GM23248 (cell line): ENCODE data around the gene MRGPRX2. TPM values are rescaled to one million over a fixed set of nuclear protein-coding genes. Genes with fewer than 3 reads are reported as not detected.

Experiments used
- DNase-seq: peaks from one replicate; pipeline ENCODE4 v3.0.0-alpha.2; 2015
- H2AFZ ChIP-seq: fragments of 200-600 bp; sonication (generic); 2 replicates; pipeline ENCODE4 v1.6.1; 2016; ENCODE audit warnings: antibody characterized with exemption
- H3F3A ChIP-seq: fragments of 200-600 bp; sonication (generic); 2 replicates; pipeline ENCODE4 v1.6.1; 2016; ENCODE audit warnings: mild to moderate bottlenecking, antibody characterized with exemption, mixed run types; ENCODE audit not compliant: insufficient read depth
- H3K27ac ChIP-seq: fragments of 200-600 bp; sonication (generic); 2 replicates; pipeline ENCODE4 v1.5.1; 2016; ENCODE audit warnings: mild to moderate bottlenecking
- H3K27me3 ChIP-seq: fragments of 200-600 bp; sonication (generic); replicated peaks from 2 replicates; pipeline ENCODE4 v1.6.1; 2016; ENCODE audit warnings: mild to moderate bottlenecking; ENCODE audit not compliant: insufficient read depth
- H3K36me3 ChIP-seq: fragments of 200-600 bp; sonication (generic); 2 replicates; pipeline ENCODE4 v1.6.1; 2016; ENCODE audit warnings: low read depth, mild to moderate bottlenecking
- H3K4me1 ChIP-seq: fragments of 200-600 bp; sonication (generic); 2 replicates; pipeline ENCODE4 v1.6.1; 2016; ENCODE audit warnings: mild to moderate bottlenecking; ENCODE audit not compliant: insufficient read depth
- H3K4me2 ChIP-seq: fragments of 200-600 bp; sonication (generic); one replicate; pipeline ENCODE4 v1.6.1; 2016; ENCODE audit warnings: mild to moderate bottlenecking; ENCODE audit not compliant: unreplicated experiment
- H3K4me3 ChIP-seq: fragments of 200-600 bp; sonication (generic); 2 replicates; pipeline ENCODE4 v1.5.1; 2016; ENCODE audit warnings: mild to moderate bottlenecking
- H3K79me2 ChIP-seq: fragments of 200-600 bp; sonication (generic); 2 replicates; pipeline ENCODE4 v1.6.1; 2016; ENCODE audit warnings: mild to moderate bottlenecking; ENCODE audit not compliant: insufficient read depth
- H3K9ac ChIP-seq: fragments of 200-600 bp; sonication (generic); 2 replicates; pipeline ENCODE4 v1.6.1; 2016; ENCODE audit warnings: mild to moderate bottlenecking
- H3K9me2 ChIP-seq: fragments of 200-600 bp; sonication (generic); 2 replicates; pipeline ENCODE4 v1.6.1; 2016; ENCODE audit warnings: mixed run types, mild to moderate bottlenecking, moderate library complexity; ENCODE audit not compliant: insufficient read depth
- H3K9me3 ChIP-seq: fragments of 200-600 bp; sonication (generic); one replicate; pipeline ENCODE4 v1.6.1; 2017; ENCODE audit warnings: low read depth
- H4K20me1 ChIP-seq: fragments of 200-600 bp; sonication (generic); 2 replicates; pipeline ENCODE4 v1.6.0; 2016; ENCODE audit not compliant: insufficient read depth
- EZH2 ChIP-seq: fragments of 200-600 bp; sonication (generic); IDR thresholded peaks from 2 replicates; pipeline ENCODE4 v1.6.1; 2018; ENCODE audit warnings: antibody characterized with exemption, mild to moderate bottlenecking; ENCODE audit not compliant: insufficient read depth, poor library complexity, severe bottlenecking
- EZH2phosphoT487 ChIP-seq: fragments of 200-600 bp; sonication (generic); IDR thresholded peaks from 2 replicates; pipeline ENCODE4 v1.6.1; 2018; ENCODE audit warnings: antibody characterized with exemption, moderate library complexity, mild to moderate bottlenecking, low read depth; ENCODE audit not compliant: insufficient read depth
- WGBS, 2 experiments: methylation state at CpG; one replicate each; pipeline ENCODE4 v1.1.6; 2015 to 2017; ENCODE audit warnings: low lambda C conversion rate in 2 of 2, low coverage in 1 of 2; ENCODE audit errors: missing lambda C conversion rate in 2 of 2; 5-methylcytosine and 5-hydroxymethylcytosine counted together
- in situ Hi-C: fragments of 300-500 bp; cut with MboI; formaldehyde crosslinking; loops from 2 replicates; pipeline ENCODE4 v1.15.0; 2020
- polyA plus RNA-seq: library from polyadenylated mRNA; unstranded; fragments of >200 nt; fragmentation: Nextera tagmentation; extraction: Ambion mirVana; gene quantifications from 2 replicates; pipeline ENCODE4 v1.2.1, GENCODE V29; 2016
- total RNA-seq: library from RNA; depleted of rRNA; stranded (reverse); fragments of >200 nt; shearing (Covaris generic); gene quantifications from 2 replicates; pipeline ENCODE4 v1.2.3, GENCODE V29; 2014

MRGPRX2 gene
- total and polyA plus RNA-seq, 2 experiments from 2014 or later: not detected

DNA sequence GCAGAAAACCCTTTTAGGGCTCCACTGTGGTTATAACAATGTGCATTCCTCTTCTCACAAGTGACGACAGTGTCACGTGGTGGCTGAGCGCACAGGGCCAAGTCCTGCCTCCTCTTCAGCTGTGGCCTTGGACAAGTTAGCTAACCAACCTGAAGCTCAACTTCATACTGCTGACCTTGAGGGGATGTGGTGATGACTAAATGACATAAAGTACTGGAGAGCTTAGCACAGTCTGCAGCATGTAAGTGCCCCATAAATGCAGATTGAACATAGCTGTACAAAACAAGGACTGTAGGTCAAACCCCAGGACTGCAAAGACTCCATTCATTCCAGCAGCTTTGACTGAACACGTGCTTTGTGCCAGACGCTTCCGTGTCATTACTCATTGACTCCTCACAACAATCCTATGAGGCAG, 20.1 kb upstream of the MRGPRX2 start:
- H3K79me2 ChIP-seq: no peaks in the 10 kb centered on the region
- peak overlapping the region; percentile 64 for H3K4me2 ChIP-seq
- no peak overlapping the region for H2AFZ ChIP-seq
- H3K36me3 ChIP-seq: no peaks in the 10 kb centered on the region
- no peaks in the 10 kb centered on the region for H3K9me3 ChIP-seq
- peaks cover 30% of the 10 kb centered on the region for H3K4me1 ChIP-seq
- peak; percentile 76 for DNase-seq
- H3K9ac ChIP-seq: no peak overlapping the region
- peak overlapping the region; percentile 68; the same call in 1 of the 2 replicates for H3K27ac ChIP-seq
- H3F3A ChIP-seq: peaks cover 36% of the 10 kb centered on the region
- no peak overlapping the region for H3K4me3 ChIP-seq
- no peaks in the 10 kb centered on the region for H4K20me1 ChIP-seq
- H3K27me3 ChIP-seq: no peaks in the 10 kb centered on the region
- TF ChIP-seq EZH2phosphoT487 (no peak), EZH2 (no peak)
- in situ Hi-C loops: no loop called here
- WGBS, 2 experiments: 33 to 35% methylated on average over 6 of the region's 6 CpGs
- H3K9me2 ChIP-seq: no peaks in the 10 kb centered on the region

- no peaks in the 10 kb centered on the region for H3K9me2 ChIP-seq
- WGBS, 2 experiments: 2 to 3% methylated on average over 6 of the region's 6 CpGs
- no peak overlapping the region for H3K4me3 ChIP-seq
- no peaks in the 10 kb centered on the region for H3K36me3 ChIP-seq
- H3F3A ChIP-seq: peaks cover 36% of the 10 kb centered on the region
- peaks cover 30% of the 10 kb centered on the region for H3K4me1 ChIP-seq
- peak overlapping the region; percentile 68 for H3K27ac ChIP-seq
- peak; percentile 95 for DNase-seq
- H3K27me3 ChIP-seq: no peaks in the 10 kb centered on the region
- H2AFZ ChIP-seq: no peak overlapping the region
- no peaks in the 10 kb centered on the region for H3K79me2 ChIP-seq
- no peak for TF ChIP-seq EZH2
- no peak for TF ChIP-seq EZH2phosphoT487
- no peaks in the 10 kb centered on the region for H4K20me1 ChIP-seq
- in situ Hi-C loops: loop anchor here (10.0 kb wide), 2 partner anchors 235 to 465 kb away; no protein-coding TSS in a partner anchor
- H3K4me2 ChIP-seq: peak overlapping the region; percentile 64
- H3K9ac ChIP-seq: peak overlapping the region; percentile 15; the same call in 1 of the 2 replicates
- H3K9me3 ChIP-seq: no peaks in the 10 kb centered on the region
Observed at GRCh38 chr11:19079643-19080440, 19.3 kb upstream of the MRGPRX2 start.

- DNase-seq: no peak
- Histone ChIP-seq H3K9me3 (no peaks in the 10 kb centered on the region), H3K9me2 (no peaks in the 10 kb centered on the region), H2AFZ (no peak overlapping the region), H3K27me3 (no peaks in the 10 kb centered on the region; the same call in 1 of the 2 replicates), H3K36me3 (no peaks in the 10 kb centered on the region), H3F3A (peaks cover 32% of the 10 kb centered on the region), H3K79me2 (no peaks in the 10 kb centered on the region), H3K27ac (no peak overlapping the region), H3K9ac (no peak overlapping the region), H3K4me3 (no peak overlapping the region), H4K20me1 (no peaks in the 10 kb centered on the region), H3K4me2 (no peak overlapping the region), H3K4me1 (peaks cover 30% of the 10 kb centered on the region)
- TF ChIP-seq EZH2: no peak
- TF ChIP-seq EZH2phosphoT487: no peak
- in situ Hi-C loops: loop anchor here (10.0 kb wide), 2 partner anchors 237 to 467 kb away; no protein-coding TSS in a partner anchor
Observed at GRCh38 chr11:19077965-19078364, 17.4 kb upstream of the MRGPRX2 start.

GRCh38 chr11:19076744-19077589, 16.4 kb upstream of the MRGPRX2 start:
- peaks cover 30% of the 10 kb centered on the region for H3K4me1 ChIP-seq
- no peaks in the 10 kb centered on the region for H4K20me1 ChIP-seq
- no peak overlapping the region for H3K27ac ChIP-seq
- in situ Hi-C loops: loop anchor here (10.0 kb wide), 2 partner anchors 238 to 468 kb away; no protein-coding TSS in a partner anchor
- H3K27me3 ChIP-seq: no peaks in the 10 kb centered on the region; the same call in 1 of the 2 replicates
- H2AFZ ChIP-seq: no peak overlapping the region
- H3K9me3 ChIP-seq: no peaks in the 10 kb centered on the region
- no peaks in the 10 kb centered on the region for H3K79me2 ChIP-seq
- H3K9ac ChIP-seq: no peak overlapping the region
- H3K36me3 ChIP-seq: no peaks in the 10 kb centered on the region
- no peaks in the 10 kb centered on the region for H3K9me2 ChIP-seq
- 45 to 46% methylated on average over 10 of the region's 10 CpGs for WGBS, 2 experiments
- TF ChIP-seq EZH2phosphoT487 (no peak), EZH2 (no peak)
- no peak overlapping the region for H3K4me2 ChIP-seq
- DNase-seq: peak; percentile 57
- peaks cover 32% of the 10 kb centered on the region for H3F3A ChIP-seq
- no peak overlapping the region for H3K4me3 ChIP-seq
